Measurements from ENCODE around the gene HLF.

GRCh38 chr17:55301521-55302406, 37.0 kb downstream of the HLF start:
- TF ChIP-seq CTCF (IDR thresholded peaks at IDR 0.05) (no peak), EZH2 (IDR thresholded peaks at IDR 0.05; ENCODE audit: borderline replicate concordance, insufficient read depth, low read depth, low read length, poor library complexity, severe bottlenecking) (no peak)
